PFSK-1 (cell line): ENCODE results near the gene ENTPD3.

Experiments used
- FOXP2 ChIP-seq: optimal IDR thresholded peaks from 2 replicates; pipeline ENCODE3; 2011; ENCODE audit warnings: borderline replicate concordance, control low read depth, inconsistent platforms; ENCODE audit not compliant: insufficient read depth; ENCODE audit errors: extremely low read length, extremely low read depth
- POLR2AphosphoS5 ChIP-seq: IDR thresholded peaks from 2 replicates; pipeline ENCODE4 v1.6.1; 2012; ENCODE audit warnings: low read depth, mild to moderate bottlenecking, control low read depth, low read length, moderate library complexity
- REST ChIP-seq, 2 experiments: IDR thresholded peaks; 2 replicates each; pipeline versions ENCODE4 v1.6.1 to v1.8.0; 2011 to 2012; ENCODE audit warnings: low read depth in 2 of 2, low read length in 2 of 2, control low read depth in 1 of 2, inconsistent platforms in 1 of 2, mild to moderate bottlenecking in 1 of 2, moderate library complexity in 1 of 2; ENCODE audit not compliant: insufficient read depth in 1 of 2
- SIN3A ChIP-seq: IDR thresholded peaks from 2 replicates; pipeline ENCODE4 v1.6.1; 2012; ENCODE audit warnings: mild to moderate bottlenecking, low read length, moderate library complexity, borderline replicate concordance; ENCODE audit not compliant: insufficient read depth
- TAF1 ChIP-seq: IDR thresholded peaks from 2 replicates; pipeline ENCODE4 v1.6.1; 2012; ENCODE audit warnings: low read length, control low read depth, borderline replicate concordance; ENCODE audit not compliant: insufficient read depth

ENTPD3 gene

GRCh38 chr3:40456940-40457823 is 70.2 kb downstream of the ENTPD3 start, which contains the start of gene RPL14:
TSS of gene RPL14 (plus strand) at chr3:40457339. CDS start at chr3:40457472, 133 bp downstream.
- TF ChIP-seq TAF1 (peak; percentile 85; the same call in 1 of the 2 replicates), POLR2AphosphoS5 (peak; percentile 92), SIN3A (no peak), FOXP2 (peak; percentile 57), REST (IDR thresholded peaks at IDR 0.05; ENCODE audit: insufficient read depth in 1 of 2, low read depth in 2 of 2, low read length in 2 of 2) (peak in 1 of 2 experiments; percentile 60; a peak in 2 of 4 replicates)

GRCh38 chr3:40458473-40458872 is 71.5 kb downstream of the ENTPD3 start:
- TF ChIP-seq FOXP2 = no peak
- TF ChIP-seq REST (IDR thresholded peaks at IDR 0.05; ENCODE audit: insufficient read depth in 1 of 2, low read depth in 2 of 2, low read length in 2 of 2) = no peak
- no peak for TF ChIP-seq POLR2AphosphoS5
- no peak for TF ChIP-seq TAF1
- TF ChIP-seq SIN3A = no peak

- TF ChIP-seq POLR2AphosphoS5 (no peak; the same call in 1 of the 2 replicates), FOXP2 (no peak), REST (IDR thresholded peaks at IDR 0.05; ENCODE audit: insufficient read depth in 1 of 2, low read depth in 2 of 2, low read length in 2 of 2) (no peak), TAF1 (no peak), SIN3A (no peak)
Measured at GRCh38 chr3:40461161-40461560, 74.2 kb downstream of the ENTPD3 start.

- TF ChIP-seq SIN3A (no peak), POLR2AphosphoS5 (no peak), FOXP2 (no peak), TAF1 (no peak), REST (IDR thresholded peaks at IDR 0.05; ENCODE audit: insufficient read depth in 1 of 2, low read depth in 2 of 2, low read length in 2 of 2) (no peak)
Measured at GRCh38 chr3:40463579-40463978, 76.6 kb downstream of the ENTPD3 start.
